SH-SY5Y (cell line): ENCODE results near the gene EEF1AKMT4.

Experiments
- GATA2 ChIP-seq: IDR thresholded peaks from 2 replicates; pipeline ENCODE4 v1.6.1; 2011; ENCODE audit warnings: mild to moderate bottlenecking, low read depth, low read length
- GATA3 ChIP-seq: IDR thresholded peaks from 2 replicates; pipeline ENCODE4 v1.6.1; 2011; ENCODE audit warnings: low read depth, mild to moderate bottlenecking, low read length, moderate library complexity

DNA sequence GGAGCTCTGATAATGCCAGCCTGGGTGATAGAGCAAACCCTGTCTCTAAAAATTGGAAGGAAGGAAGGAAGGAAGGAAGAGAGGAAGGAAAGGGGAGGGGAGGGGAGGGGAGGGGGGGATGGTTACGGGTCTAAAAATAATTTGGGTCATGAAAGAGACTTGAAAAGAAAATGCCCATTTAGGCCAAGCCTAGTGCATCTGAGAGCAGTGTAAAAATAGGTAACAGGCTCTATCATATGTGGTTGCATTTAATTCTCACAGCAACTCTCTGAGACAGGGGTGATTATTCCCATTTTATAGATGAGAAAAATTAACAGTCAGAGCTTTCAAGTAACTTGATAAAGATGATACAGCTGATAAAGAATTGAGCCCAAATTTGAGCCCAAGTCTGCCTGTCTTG lies 22.8 kb downstream of the EEF1AKMT4 start:
- TF ChIP-seq GATA3 (no peak), GATA2 (no peak)
